GM21381 (cell line): ENCODE data around the gene STPG1.

Experiments used
- ATAC-seq: cut with Tn5 transposase; IDR thresholded peaks from one replicate; pipeline ENCODE4 v1.9.1; 2021; ENCODE audit warnings: mild to moderate bottlenecking, moderate library complexity; ENCODE audit not compliant: unreplicated experiment

Gene STPG1

DNA sequence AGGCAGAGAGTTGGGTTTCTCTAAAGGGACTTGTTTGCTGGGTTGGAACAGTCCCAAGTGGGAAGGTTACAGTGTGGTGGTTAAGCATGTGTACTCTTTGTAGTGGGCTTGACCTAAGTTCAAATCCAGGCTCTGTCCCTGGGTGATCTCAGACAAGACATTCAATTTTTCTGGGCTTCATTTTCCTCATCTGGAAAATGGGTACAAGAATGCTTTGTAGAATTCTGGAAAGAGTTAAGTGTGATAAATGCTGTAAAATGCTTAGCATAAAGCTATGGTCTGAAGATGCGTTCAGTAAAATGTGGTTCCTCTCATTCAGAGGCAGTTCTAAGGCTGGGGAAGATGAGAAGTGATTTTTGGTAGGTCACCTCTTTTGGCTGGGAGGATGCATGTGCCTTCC lies 93.6 kb downstream of the STPG1 start:
- ATAC-seq: no peak

DNA sequence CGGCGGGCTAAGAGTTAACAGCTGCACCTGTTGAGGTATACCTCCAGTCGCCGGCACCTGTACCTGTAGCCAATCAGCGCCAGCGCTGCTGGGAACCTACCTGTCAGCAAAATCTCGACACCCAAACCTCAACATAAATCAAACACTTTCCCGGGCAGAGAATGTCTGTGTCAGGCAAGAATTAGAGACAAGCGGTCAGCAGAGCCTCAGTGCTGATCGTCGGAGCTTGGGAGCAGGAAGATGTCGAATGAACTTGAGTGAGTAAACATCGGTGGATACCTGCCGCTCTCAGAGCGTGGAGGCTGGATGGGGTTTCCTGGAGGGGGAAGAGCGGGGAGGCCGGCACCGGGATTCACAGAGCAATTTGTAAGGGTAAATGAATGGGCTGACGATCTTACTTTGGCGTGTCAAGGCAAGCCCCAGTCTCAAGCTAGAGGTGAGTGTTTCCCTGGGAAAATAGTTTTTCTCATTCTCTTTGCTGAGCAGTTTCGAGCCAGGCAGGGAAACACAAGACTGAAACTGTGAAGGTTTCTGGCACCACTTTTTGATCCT lies 94.2 kb downstream of the STPG1 start, which contains the start of gene GRHL3:
Gene GRHL3, plus strand, starts transcription at position 46 of the 552 bp plus-strand sequence. Its CDS starts 195 bp downstream, at position 241.
- no peak for ATAC-seq

DNA sequence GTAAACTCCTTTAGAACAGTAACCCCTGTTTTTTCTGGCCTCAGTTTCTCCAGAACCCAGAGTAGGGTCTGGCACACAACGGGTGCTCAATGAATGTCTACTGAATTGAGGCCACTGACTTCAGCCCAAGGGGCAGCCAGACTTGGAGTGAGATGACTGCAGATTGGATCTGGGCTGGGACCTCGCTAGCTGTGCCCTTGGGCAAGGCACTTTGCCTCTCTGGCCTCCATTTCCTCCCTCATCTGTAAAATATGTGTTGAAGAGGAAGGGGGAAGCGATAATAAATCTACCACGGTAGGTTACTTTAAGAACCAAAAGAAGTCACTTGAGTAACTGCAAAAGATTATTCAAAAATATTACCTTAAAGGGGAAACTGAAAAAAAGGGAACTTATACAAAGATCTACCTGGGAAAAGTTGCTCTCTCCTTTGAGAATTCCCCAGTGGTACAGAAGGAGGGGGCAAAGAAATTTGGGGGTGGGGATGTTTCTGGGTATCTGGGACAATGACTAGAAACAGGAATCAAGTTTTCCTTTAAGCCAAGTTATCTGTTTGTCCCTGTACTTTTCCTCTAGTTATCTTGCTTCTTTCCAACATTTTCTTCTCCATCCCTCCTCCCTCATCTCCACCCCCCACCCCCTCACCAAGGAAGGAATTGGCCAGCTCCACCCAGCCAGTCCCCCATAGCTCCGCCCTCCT lies 94.8 kb downstream of the STPG1 start:
- ATAC-seq: no peak

DNA sequence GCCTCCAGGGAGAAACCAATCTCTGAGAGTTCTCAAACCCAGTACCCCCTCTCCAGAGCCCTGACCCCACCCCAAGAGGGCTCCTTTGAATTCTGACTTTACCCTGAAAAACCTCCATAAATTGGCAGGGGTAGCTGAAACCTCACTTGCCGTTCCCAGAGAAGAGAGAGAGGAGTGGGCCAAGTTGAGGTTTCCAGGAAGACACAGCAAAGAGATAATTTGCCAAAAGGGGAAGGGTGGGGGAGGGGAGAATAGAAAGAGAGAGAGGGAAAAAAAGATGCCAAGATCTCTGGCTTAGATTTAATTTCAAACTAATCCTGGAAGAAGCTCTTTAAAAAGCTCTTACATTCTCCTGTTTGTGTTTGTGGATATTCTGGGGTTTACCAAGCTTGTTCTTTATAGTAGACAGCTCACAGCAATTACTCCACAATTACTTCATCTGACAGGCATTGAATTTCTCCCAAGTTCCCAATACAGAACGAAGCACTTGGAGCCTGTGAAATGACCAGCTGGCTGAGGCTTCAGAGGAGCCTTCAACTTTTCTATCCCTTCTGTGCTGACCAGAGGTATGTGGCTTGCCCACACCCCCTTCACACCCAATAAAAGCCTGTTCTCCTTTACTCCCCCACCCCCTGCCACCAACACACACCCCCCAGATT lies 95.5 kb downstream of the STPG1 start:
- no peak for ATAC-seq

GRCh38 chr1:24317081-24317480 lies 96.5 kb downstream of the STPG1 start:
- no peak for ATAC-seq

- ATAC-seq: no peak
These were observed 96.9 kb downstream of the STPG1 start for GRCh38 chr1:24316645-24317044.

DNA sequence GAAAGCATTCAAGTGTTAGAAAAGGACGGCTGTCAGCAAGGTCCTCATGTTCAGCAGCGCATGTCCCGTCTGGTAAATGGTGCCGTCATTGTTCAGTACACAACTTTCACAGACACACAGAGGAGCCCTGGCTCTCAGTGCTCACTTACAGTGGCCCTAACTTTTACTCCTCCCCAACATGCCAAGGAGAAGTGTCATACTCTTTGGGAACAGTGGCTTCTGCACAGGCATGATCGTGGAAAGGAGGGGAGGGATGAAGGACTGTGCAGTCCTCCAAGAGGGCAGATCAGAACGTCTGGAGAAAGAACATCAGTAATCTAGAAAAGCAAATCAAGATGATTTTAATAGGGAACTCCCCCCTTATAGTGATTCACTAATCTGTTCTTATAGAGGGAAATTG lies 98.2 kb downstream of the STPG1 start:
- no peak for ATAC-seq

GRCh38 chr1:24311741-24312140 lies 101.8 kb downstream of the STPG1 start:
- ATAC-seq: no peak

GRCh38 chr1:24311234-24311633 lies 102.3 kb downstream of the STPG1 start:
- no peak for ATAC-seq

GRCh38 chr1:24309762-24310485 lies 103.7 kb downstream of the STPG1 start:
- no peak for ATAC-seq

DNA sequence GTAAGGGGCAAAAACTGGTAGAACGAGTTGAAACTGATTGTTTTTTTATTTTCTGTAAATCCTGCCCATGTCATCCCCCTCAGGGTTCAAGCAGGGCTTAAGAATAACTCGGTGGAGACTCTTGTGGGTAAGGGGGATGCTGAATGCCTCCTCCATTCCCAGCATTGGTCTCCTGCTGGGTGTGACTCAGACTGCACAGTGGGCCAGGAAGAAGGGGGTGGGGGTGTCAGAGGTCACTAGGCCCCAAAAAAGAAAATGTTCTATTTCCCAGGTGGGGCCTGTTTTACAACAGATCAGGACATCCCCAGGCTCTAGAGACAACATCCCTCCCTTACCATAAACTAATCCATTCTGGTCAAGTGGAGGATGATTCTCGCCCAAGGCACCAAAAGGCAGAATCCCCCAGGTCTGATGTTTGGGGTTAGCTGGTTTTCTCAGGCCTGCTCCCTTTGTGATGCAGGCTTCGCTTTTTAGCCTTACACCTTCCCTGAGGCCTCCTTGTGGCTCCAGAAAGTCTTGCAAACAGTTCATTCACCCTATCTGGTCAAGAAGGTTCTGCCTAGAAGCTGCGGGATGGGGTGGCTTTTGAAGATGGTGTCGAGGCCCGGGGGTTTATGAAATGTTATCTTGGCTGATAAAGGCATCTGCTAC lies 105.1 kb downstream of the STPG1 start:
- no peak for ATAC-seq
